ENCODE data around the gene PDE11A.

- TF ChIP-seq CTCF (IDR thresholded peaks at IDR 0.05) (no peak), POLR2AphosphoS5 (IDR thresholded peaks at IDR 0.05) (no peak)
Observed at GRCh38 chr2:177602611-177603164, 469.9 kb downstream of the PDE11A start.

All from transverse colon (tissue), 4 donors.